Vein endothelial cell (primary cell): ENCODE measurements around the gene GBX1. TPM values are rescaled to one million over a fixed set of nuclear protein-coding genes. Genes with fewer than 3 reads are reported as not detected.

Source experiments
- total RNA-seq: library from RNA; depleted of rRNA; stranded (reverse); fragments of >200 nt; gene quantifications from 2 replicates; pipeline ENCODE4 v1.2.3, GENCODE V29; 2012

Gene GBX1
- total RNA-seq: under 0.01 TPM in 1 of 2 replicates, not detected in the other

GRCh38 chr7:151167197-151167961, at the start of gene GBX1:
Gene GBX1 (minus strand): TSS chr7:151167694. CDS start chr7:151167548, 146 bp downstream.

GRCh38 chr7:151210087-151210854, 42.8 kb upstream of the GBX1 start, which contains the start of gene H2BK1:
Gene H2BK1 (minus strand): TSS chr7:151210488. CDS start chr7:151210318, 170 bp downstream.

GRCh38 chr7:151186640-151187408, 19.3 kb upstream of the GBX1 start, which contains the start of gene ASB10:
Gene ASB10 (minus strand): TSS chr7:151187250. CDS start chr7:151187130, 120 bp downstream.

Other genes with a start within 250 kb of the GBX1 start
- gene KCNH2, start 189.4 kb downstream of the GBX1 start, total RNA-seq: under 0.01 TPM in 1 of 2 replicates, not detected in the other
- gene NOS3, start 176.7 kb downstream of the GBX1 start, total RNA-seq: 67.6 and 106 TPM in 2 replicates
- gene ATG9B, start 143.2 kb downstream of the GBX1 start, total RNA-seq: under 0.01 and 0.10 TPM in 2 replicates
- gene ABCB8, start 139.2 kb downstream of the GBX1 start, total RNA-seq: 28.8 and 31.7 TPM in 2 replicates
- gene ASIC3, start 119.2 kb downstream of the GBX1 start, total RNA-seq: 0.29 and 0.33 TPM in 2 replicates
- gene CDK5, start 109.8 kb downstream of the GBX1 start, total RNA-seq: 15.2 and 15.4 TPM in 2 replicates
- 63.9 and 80.7 TPM in 2 replicates for gene SLC4A2, start 108.1 kb downstream of the GBX1 start, total RNA-seq
- 63.8 and 83.9 TPM in 2 replicates for gene FASTK, start 86.9 kb downstream of the GBX1 start, total RNA-seq
- gene TMUB1, start 84.2 kb downstream of the GBX1 start, total RNA-seq: 21.0 and 31.0 TPM in 2 replicates
- gene AGAP3, start 81.2 kb downstream of the GBX1 start, total RNA-seq: 84.4 and 104 TPM in 2 replicates
- gene ASB10, start 19.6 kb upstream of the GBX1 start, total RNA-seq: not detected in 2 replicates
- gene H2BK1, start 42.8 kb upstream of the GBX1 start, total RNA-seq: not detected in 2 replicates
- 76.1 and 90.5 TPM in 2 replicates for gene ABCF2, start 59.5 kb upstream of the GBX1 start, total RNA-seq
- 82.7 and 91.5 TPM in 2 replicates for gene CHPF2, start 64.8 kb upstream of the GBX1 start, total RNA-seq
- gene SMARCD3, start 81.0 kb upstream of the GBX1 start, total RNA-seq: 2.7 and 5.2 TPM in 2 replicates
- 30.1 and 37.4 TPM in 2 replicates for gene NUB1, start 174.1 kb upstream of the GBX1 start, total RNA-seq
- gene WDR86, start 242.3 kb upstream of the GBX1 start, total RNA-seq: not detected in 2 replicates